SK-N-SH (cell line): ENCODE results near the gene AP1AR. TPM values are rescaled to one million over a fixed set of nuclear protein-coding genes. Genes with fewer than 3 reads are reported as not detected.

Source experiments
- CTCF ChIA-PET: fragments of 300-600, 350-600 bp; formaldehyde crosslinking; extraction: SDS; loops from one replicate; lab custom pipeline; 2021; lab: Yijun Ruan, JAX
- POLR2A ChIA-PET: fragments of 350-600 bp; sonication (Branson Sonifier 250); formaldehyde crosslinking; extraction: SDS; loops from one replicate; lab custom pipeline; 2020; ENCODE audit warnings: antibody characterized with exemption, inconsistent platforms; lab: Yijun Ruan, JAX
- DNase-seq: peaks from one replicate; pipeline ENCODE4 v3.0.0; 2012
- H2AFZ ChIP-seq: fragments of 200-600 bp; sonication (generic); 2 replicates; pipeline ENCODE4 v1.8.1; 2016; ENCODE audit warnings: antibody characterized with exemption, mild to moderate bottlenecking, low read depth
- H3F3A ChIP-seq: fragments of 200-600 bp; sonication (generic); replicated peaks from 2 replicates; pipeline ENCODE3; 2016; ENCODE audit warnings: antibody characterized with exemption, mild to moderate bottlenecking; ENCODE audit not compliant: insufficient read depth
- H3K27ac ChIP-seq, 2 experiments: fragments of 200-500 bp in 1 of 2; fragments of 200-600 bp in 1 of 2; sonication (Bioruptor generic) in 1 of 2; sonication (generic), shearing (Covaris generic) in 1 of 2; 2 replicates each; pipeline versions ENCODE4 v1.5.1 to v1.6.1; 2014 to 2016; ENCODE audit warnings: low read depth in 2 of 2, inconsistent platforms in 1 of 2, low read length in 1 of 2, mild to moderate bottlenecking in 1 of 2, mixed read lengths in 1 of 2
- H3K27me3 ChIP-seq: fragments of 200-600 bp; sonication (generic), shearing (Covaris generic); 2 replicates; pipeline ENCODE4 v1.6.1; 2016; ENCODE audit warnings: mixed run types; ENCODE audit not compliant: insufficient read depth
- H3K36me3 ChIP-seq, 2 experiments: fragments of 200-500 bp in 1 of 2; fragments of 200-600 bp in 1 of 2; sonication (Bioruptor generic) in 1 of 2; sonication (generic) in 1 of 2; replicated peaks in 1 of 2; 2 replicates each; pipeline versions ENCODE3 to v1.5.1; 2014 to 2016; ENCODE audit warnings: low read length in 1 of 2, mild to moderate bottlenecking in 1 of 2; ENCODE audit not compliant: insufficient read depth in 2 of 2, control insufficient read depth in 1 of 2
- H3K4me1 ChIP-seq, 2 experiments: fragments of 200-500 bp in 1 of 2; fragments of 200-600 bp in 1 of 2; sonication (Bioruptor generic) in 1 of 2; sonication (generic), shearing (Covaris generic) in 1 of 2; 2 replicates each; pipeline versions ENCODE4 v1.5.1 to v1.6.1; 2014 to 2016; ENCODE audit warnings: low read depth in 1 of 2, low read length in 1 of 2, mixed run types in 1 of 2; ENCODE audit not compliant: insufficient read depth in 2 of 2, control insufficient read depth in 1 of 2
- H3K4me2 ChIP-seq: fragments of 200-600 bp; sonication (generic), shearing (Covaris generic); 2 replicates; pipeline ENCODE4 v1.6.1; 2017; ENCODE audit warnings: mixed run types
- H3K4me3 ChIP-seq, 2 experiments: fragments of 200-500 bp in 1 of 2; fragments of 200-600 bp in 1 of 2; sonication (Bioruptor generic) in 1 of 2; sonication (generic), shearing (Covaris generic) in 1 of 2; 2 replicates each; pipeline versions ENCODE4 v1.5.1 to v1.8.1; 2014 to 2016; ENCODE audit warnings: low read depth in 2 of 2, inconsistent platforms in 1 of 2, low read length in 1 of 2, mild to moderate bottlenecking in 1 of 2, mixed read lengths in 1 of 2, moderate library complexity in 1 of 2
- H3K79me2 ChIP-seq: fragments of 200-600 bp; sonication (generic); 2 replicates; pipeline ENCODE4 v1.8.1; 2017; ENCODE audit warnings: mild to moderate bottlenecking; ENCODE audit not compliant: insufficient read depth
- H3K9ac ChIP-seq: fragments of 200-600 bp; sonication (generic); 2 replicates; pipeline ENCODE4 v1.6.1; 2017; ENCODE audit warnings: mixed run types
- H3K9me2 ChIP-seq: fragments of 200-600 bp; sonication (generic); 2 replicates; pipeline ENCODE4 v1.6.1; 2017; ENCODE audit warnings: mixed run types
- H3K9me3 ChIP-seq: fragments of 200-600 bp; sonication (generic); 2 replicates; pipeline ENCODE4 v1.6.1; 2017; ENCODE audit warnings: mixed run types, mild to moderate bottlenecking, moderate library complexity
- H4K20me1 ChIP-seq: fragments of 200-600 bp; sonication (generic); 2 replicates; pipeline ENCODE4 v1.6.1; 2017; ENCODE audit warnings: mild to moderate bottlenecking, mixed run types; ENCODE audit not compliant: insufficient read depth
- EP300 ChIP-seq, 2 experiments: IDR thresholded peaks; 2 replicates each; pipeline versions ENCODE4 v1.4.0 to v1.6.1; 2012; ENCODE audit warnings: borderline replicate concordance in 1 of 2, low read depth in 1 of 2, low read length in 1 of 2
- GATA2 ChIP-seq: sonication (generic); formaldehyde crosslinking; IDR thresholded peaks from 2 replicates; pipeline ENCODE4 v1.5.0; 2020; ENCODE audit warnings: mild to moderate bottlenecking, missing genetic modification reagents
- MXI1 ChIP-seq: IDR thresholded peaks from 2 replicates; pipeline ENCODE4 v1.6.1; 2012; ENCODE audit warnings: mild to moderate bottlenecking, low read depth, low read length, improper control_type of control experiment
- NFIC ChIP-seq: IDR thresholded peaks from 2 replicates; pipeline ENCODE4 v1.4.0; 2012; ENCODE audit warnings: borderline replicate concordance
- POLR2AphosphoS5 ChIP-seq: IDR thresholded peaks from 2 replicates; pipeline ENCODE4 v1.6.1; 2012; ENCODE audit warnings: low read depth, low read length
- RAD21 ChIP-seq: IDR thresholded peaks from 2 replicates; pipeline ENCODE4 v1.6.1; 2012; ENCODE audit warnings: mild to moderate bottlenecking, low read length
- TAF1 ChIP-seq: IDR thresholded peaks from 2 replicates; pipeline ENCODE4 v1.6.1; 2012; ENCODE audit warnings: low read depth, mild to moderate bottlenecking, low read length, moderate library complexity, borderline replicate concordance
- WGBS: methylation state at CpG from one replicate; pipeline ENCODE4 v1.1.6; 2017; ENCODE audit warnings: low lambda C conversion rate; 5-methylcytosine and 5-hydroxymethylcytosine counted together
- polyA plus RNA-seq, 3 experiments: library from polyadenylated mRNA; depleted of rRNA; stranded (reverse); fragments of >200 nt; gene quantifications; 2 replicates each; pipeline ENCODE4 v1.2.3, GENCODE V29; 2012
- TF ChIP-seq, protein P1 (sequence below): fragments of 200-600 bp; sonication (generic); IDR thresholded peaks from 2 replicates; pipeline ENCODE4 v1.6.1; 2017; ENCODE audit warnings: antibody characterized with exemption, mild to moderate bottlenecking, moderate library complexity
- TF ChIP-seq, protein P2 (sequence below): IDR thresholded peaks from 2 replicates; pipeline ENCODE4 v1.4.0; 2012; ENCODE audit warnings: low read depth
- TF ChIP-seq, protein P3 (sequence below): IDR thresholded peaks from 2 replicates; pipeline ENCODE4; 2012

Gene AP1AR
- polyA plus RNA-seq, 1 of the 3 experiments (the other 2 are of a cell fraction) = 8.5 TPM

DNA sequence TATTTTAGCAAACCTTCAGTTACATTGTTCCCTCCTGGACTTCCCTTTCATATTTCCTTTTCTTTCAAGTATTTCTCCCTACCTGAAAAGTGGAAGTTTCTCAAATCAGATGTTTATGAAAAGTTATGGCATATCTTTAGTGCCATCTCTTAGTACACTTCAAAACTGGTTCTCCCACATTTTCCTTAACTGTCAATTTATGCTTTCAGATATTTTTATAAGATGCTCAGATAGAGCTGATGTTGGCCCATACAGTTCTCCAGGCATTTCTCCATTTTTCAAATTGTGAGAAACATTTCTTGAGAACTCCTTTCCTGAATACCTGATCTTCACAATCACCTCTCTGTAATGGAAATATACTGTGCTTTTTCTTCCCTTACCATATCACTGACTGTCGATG is 32.5 kb upstream of the AP1AR start:
- Histone ChIP-seq H3K79me2 (no peaks in the 10 kb centered on the region), H3K27me3 (no peaks in the 10 kb centered on the region), H2AFZ (no peak overlapping the region), H4K20me1 (no peaks in the 10 kb centered on the region), H3K9me3 (no peaks in the 10 kb centered on the region), H3K4me1 (no peaks in the 10 kb centered on the region), H3K9me2 (no peaks in the 10 kb centered on the region), H3K9ac (no peak overlapping the region), H3K27ac (no peak overlapping the region), H3K36me3 (no peaks in the 10 kb centered on the region), H3F3A (no peaks in the 10 kb centered on the region), H3K4me3 (no peak overlapping the region), H3K4me2 (no peak overlapping the region)
- no peak for DNase-seq
- ChIA-PET CTCF (no interaction called here), POLR2A (no interaction called here)
- 6% methylated on average over 1 of the region's 1 CpG for WGBS
- TF ChIP-seq POLR2AphosphoS5 (no peak), EP300 (IDR thresholded peaks at IDR 0.05; ENCODE audit: borderline replicate concordance in 1 of 2, low read depth in 1 of 2, low read length in 1 of 2) (no peak), NFIC (no peak), RAD21 (no peak), MXI1 (no peak), TAF1 (no peak), GATA2 (CRISPR knock-in tag) (no peak)
- TF ChIP-seq, protein P1, sequence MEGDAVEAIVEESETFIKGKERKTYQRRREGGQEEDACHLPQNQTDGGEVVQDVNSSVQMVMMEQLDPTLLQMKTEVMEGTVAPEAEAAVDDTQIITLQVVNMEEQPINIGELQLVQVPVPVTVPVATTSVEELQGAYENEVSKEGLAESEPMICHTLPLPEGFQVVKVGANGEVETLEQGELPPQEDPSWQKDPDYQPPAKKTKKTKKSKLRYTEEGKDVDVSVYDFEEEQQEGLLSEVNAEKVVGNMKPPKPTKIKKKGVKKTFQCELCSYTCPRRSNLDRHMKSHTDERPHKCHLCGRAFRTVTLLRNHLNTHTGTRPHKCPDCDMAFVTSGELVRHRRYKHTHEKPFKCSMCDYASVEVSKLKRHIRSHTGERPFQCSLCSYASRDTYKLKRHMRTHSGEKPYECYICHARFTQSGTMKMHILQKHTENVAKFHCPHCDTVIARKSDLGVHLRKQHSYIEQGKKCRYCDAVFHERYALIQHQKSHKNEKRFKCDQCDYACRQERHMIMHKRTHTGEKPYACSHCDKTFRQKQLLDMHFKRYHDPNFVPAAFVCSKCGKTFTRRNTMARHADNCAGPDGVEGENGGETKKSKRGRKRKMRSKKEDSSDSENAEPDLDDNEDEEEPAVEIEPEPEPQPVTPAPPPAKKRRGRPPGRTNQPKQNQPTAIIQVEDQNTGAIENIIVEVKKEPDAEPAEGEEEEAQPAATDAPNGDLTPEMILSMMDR = no peak
- TF ChIP-seq, protein P2, sequence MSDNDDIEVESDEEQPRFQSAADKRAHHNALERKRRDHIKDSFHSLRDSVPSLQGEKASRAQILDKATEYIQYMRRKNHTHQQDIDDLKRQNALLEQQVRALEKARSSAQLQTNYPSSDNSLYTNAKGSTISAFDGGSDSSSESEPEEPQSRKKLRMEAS = no peak
- TF ChIP-seq, protein P3, sequence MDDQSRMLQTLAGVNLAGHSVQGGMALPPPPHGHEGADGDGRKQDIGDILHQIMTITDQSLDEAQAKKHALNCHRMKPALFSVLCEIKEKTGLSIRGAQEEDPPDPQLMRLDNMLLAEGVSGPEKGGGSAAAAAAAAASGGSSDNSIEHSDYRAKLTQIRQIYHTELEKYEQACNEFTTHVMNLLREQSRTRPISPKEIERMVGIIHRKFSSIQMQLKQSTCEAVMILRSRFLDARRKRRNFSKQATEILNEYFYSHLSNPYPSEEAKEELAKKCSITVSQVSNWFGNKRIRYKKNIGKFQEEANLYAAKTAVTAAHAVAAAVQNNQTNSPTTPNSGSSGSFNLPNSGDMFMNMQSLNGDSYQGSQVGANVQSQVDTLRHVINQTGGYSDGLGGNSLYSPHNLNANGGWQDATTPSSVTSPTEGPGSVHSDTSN = no peak

DNA sequence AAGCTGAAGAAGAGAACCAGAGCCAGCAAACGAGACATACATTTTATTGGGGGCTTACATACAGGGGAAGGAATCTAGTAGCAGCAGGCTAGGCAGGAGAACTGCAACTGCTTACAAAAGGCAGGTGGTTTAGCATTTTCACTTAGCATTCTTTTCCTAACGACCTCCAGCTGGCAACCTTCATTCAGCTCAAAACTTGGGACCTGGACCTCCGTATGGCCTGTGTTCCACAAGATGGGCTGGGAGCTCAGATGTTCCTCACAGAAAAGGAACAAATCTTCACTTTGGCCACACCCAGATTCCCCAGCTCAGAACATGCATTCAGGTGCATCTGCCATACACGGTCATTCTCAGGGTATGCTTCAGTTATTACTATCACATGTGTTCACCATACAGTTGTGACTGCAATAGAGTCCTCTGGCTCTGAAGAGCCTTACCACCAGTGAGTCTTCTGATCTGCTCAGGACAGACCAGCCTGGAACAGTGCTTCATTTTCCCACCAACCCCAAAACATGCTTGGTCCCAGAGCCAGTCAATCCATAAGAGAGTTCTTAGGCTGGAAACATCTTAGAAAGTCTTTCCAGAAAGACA is 29.6 kb upstream of the AP1AR start:
- CTCF ChIA-PET = no interaction called here
- DNase-seq = no peak

More for the DNA sequence above, 29.6 kb upstream of the AP1AR start:
- Histone ChIP-seq H3K4me1 (no peaks in the 10 kb centered on the region), H3K36me3 (no peaks in the 10 kb centered on the region)
- TF ChIP-seq, protein P3 = no peak
- TF ChIP-seq NFIC = no peak
- TF ChIP-seq GATA2 (CRISPR knock-in tag) = no peak
- TF ChIP-seq, all 33 proteins: peak for 0
- H3K9ac ChIP-seq = no peak overlapping the region
- no peaks in the 10 kb centered on the region for H3K9me2 ChIP-seq
- H2AFZ ChIP-seq = no peak overlapping the region
- H3K79me2 ChIP-seq = no peaks in the 10 kb centered on the region
- no peak overlapping the region for H3K4me2 ChIP-seq
- no peaks in the 10 kb centered on the region for H3K27me3 ChIP-seq
- no peaks in the 10 kb centered on the region for H3K9me3 ChIP-seq
- H4K20me1 ChIP-seq = no peaks in the 10 kb centered on the region
- POLR2A ChIA-PET = no interaction called here
- H3K27ac ChIP-seq = no peak overlapping the region
- no peaks in the 10 kb centered on the region for H3F3A ChIP-seq
- no peak overlapping the region for H3K4me3 ChIP-seq
- 77% methylated on average over 4 of the region's 4 CpGs for WGBS
